ENCODE measurements around the gene CAPN12.
"Not testable (repeated sequence)": the region's sequence is repeated elsewhere in the genome, so short reads cannot be mapped to it uniquely, and the experiment has no call there.

Gene CAPN12

GRCh38 chr19:38744298-38744681, at the start of gene CAPN12:
Gene CAPN12 (minus strand): TSS chr19:38744474. CDS start chr19:38744165, 309 bp downstream.
- FAIRE-seq = no peak

GRCh38 chr19:38793671-38794070, 49.4 kb upstream of the CAPN12 start:
- FAIRE-seq = no peak

GRCh38 chr19:38793177-38793576, 48.9 kb upstream of the CAPN12 start:
- FAIRE-seq = no peak

- FAIRE-seq = no peak
Measured at GRCh38 chr19:38792250-38793111, 48.2 kb upstream of the CAPN12 start.

- peak; percentile 93 for FAIRE-seq
Measured at GRCh38 chr19:38791451-38792064, 47.3 kb upstream of the CAPN12 start.

- FAIRE-seq = not testable (repeated sequence)
Measured at GRCh38 chr19:38790507-38791403, 46.5 kb upstream of the CAPN12 start.

- FAIRE-seq = no peak
Measured at GRCh38 chr19:38788478-38789243, 44.4 kb upstream of the CAPN12 start, which contains the start of gene LGALS7B. Gene LGALS7B (plus strand): TSS chr19:38789200. CDS start chr19:38789227, 27 bp downstream.

GRCh38 chr19:38786572-38787265, 42.4 kb upstream of the CAPN12 start:
- FAIRE-seq = no peak

GRCh38 chr19:38786061-38786460, 41.8 kb upstream of the CAPN12 start:
- FAIRE-seq = not testable (repeated sequence)

GRCh38 chr19:38785187-38785699, 41.0 kb upstream of the CAPN12 start:
- FAIRE-seq = no peak

GRCh38 chr19:38784224-38784623, 40.0 kb upstream of the CAPN12 start:
- no peak for FAIRE-seq

- not testable (repeated sequence) for FAIRE-seq
Measured at GRCh38 chr19:38782212-38782611, 37.9 kb upstream of the CAPN12 start.

GRCh38 chr19:38781058-38781457, 36.8 kb upstream of the CAPN12 start:
- FAIRE-seq = no peak

- no peak for FAIRE-seq
Measured at GRCh38 chr19:38780443-38780842, 36.2 kb upstream of the CAPN12 start.

- no peak for FAIRE-seq
Measured at GRCh38 chr19:38778733-38779132, 34.5 kb upstream of the CAPN12 start.

GRCh38 chr19:38774181-38774950, 30.1 kb upstream of the CAPN12 start:
- FAIRE-seq = no peak

GRCh38 chr19:38773469-38774177, 29.3 kb upstream of the CAPN12 start, which contains the start of gene LGALS7:
Gene LGALS7 (minus strand): TSS chr19:38773517. CDS start chr19:38773492, 25 bp downstream.
- FAIRE-seq = no peak

GRCh38 chr19:38771569-38771968, 27.3 kb upstream of the CAPN12 start:
- not testable (repeated sequence) for FAIRE-seq

GRCh38 chr19:38770949-38771275, 26.6 kb upstream of the CAPN12 start:
- FAIRE-seq = peak; percentile 54

Measured in endometrium (tissue), 2 donors.